OCI-LY7 (cell line): ENCODE data around the gene GPRIN3. TPM values are rescaled to one million over a fixed set of nuclear protein-coding genes. Genes with fewer than 3 reads are reported as not detected.

Experiments used
- BruUV-seq: library from RNA; stranded (reverse); fragments of 400-500 nt; replicated peaks from 2 replicates; lab custom pipeline; 2021; lab: Mats Ljungman, UMichigan
- CTCF ChIA-PET: fragments of 300-600 bp; sonication (Branson Sonifier 250); formaldehyde crosslinking; loops from one replicate; lab custom pipeline; 2022; ENCODE audit warnings: antibody characterized with exemption; ENCODE audit not compliant: unreplicated experiment; lab: Charles Lee
- POLR2A ChIA-PET: fragments of 300-600 bp; sonication (Branson Sonifier 250); formaldehyde crosslinking; loops from one replicate; lab custom pipeline; 2022; ENCODE audit warnings: antibody characterized with exemption; lab: Charles Lee
- DNase-seq: peaks from one replicate; pipeline ENCODE4 v3.0.0-alpha.2; 2015; ENCODE audit warnings: low spot score
- H2AFZ ChIP-seq: fragments of 200-600 bp; sonication (generic), shearing (Covaris generic); 2 replicates; pipeline ENCODE4 v1.6.1; 2014; ENCODE audit warnings: mild to moderate bottlenecking, antibody characterized with exemption, low read length, moderate library complexity
- H3K27ac ChIP-seq: fragments of 200-600 bp; sonication (generic); 2 replicates; pipeline ENCODE4 v1.5.1; 2014; ENCODE audit warnings: mixed run types, low read depth, mild to moderate bottlenecking, moderate library complexity, low read length, inconsistent platforms; ENCODE audit not compliant: poor library complexity, severe bottlenecking
- H3K36me3 ChIP-seq: fragments of 200-600 bp; sonication (generic); 2 replicates; pipeline ENCODE4 v1.6.1; 2014; ENCODE audit warnings: mild to moderate bottlenecking, antibody characterized with exemption, low read length, moderate library complexity, mixed read lengths; ENCODE audit not compliant: insufficient read depth
- H3K4me1 ChIP-seq: fragments of 200-600 bp; sonication (generic); 2 replicates; pipeline ENCODE4 v1.5.1; 2014; ENCODE audit warnings: mild to moderate bottlenecking, low read length; ENCODE audit not compliant: insufficient read depth, poor library complexity, severe bottlenecking
- H3K4me2 ChIP-seq: fragments of 200-600 bp; sonication (generic); 2 replicates; pipeline ENCODE4 v1.6.1; 2014; ENCODE audit warnings: mild to moderate bottlenecking, low read length
- H3K4me3 ChIP-seq: fragments of 200-600 bp; sonication (generic); 2 replicates; pipeline ENCODE4 v1.5.1; 2014; ENCODE audit warnings: mild to moderate bottlenecking, low read depth, low read length; ENCODE audit not compliant: poor library complexity, severe bottlenecking
- H3K79me2 ChIP-seq: fragments of 200-600 bp; sonication (generic); 2 replicates; pipeline ENCODE4 v1.6.1; 2016; ENCODE audit warnings: low read depth, mild to moderate bottlenecking, low read length, moderate library complexity, mixed read lengths; ENCODE audit not compliant: insufficient read depth
- H3K9me2 ChIP-seq: fragments of 200-600 bp; sonication (generic); 2 replicates; pipeline ENCODE4 v1.6.1; 2016; ENCODE audit warnings: mild to moderate bottlenecking, low read length, mixed read lengths; ENCODE audit not compliant: insufficient read depth
- H3K9me3 ChIP-seq: fragments of 200-600 bp; sonication (generic); 2 replicates; pipeline ENCODE4 v1.6.1; 2014; ENCODE audit warnings: mild to moderate bottlenecking, mixed run types, low read length, mixed read lengths
- H4K20me1 ChIP-seq: fragments of 200-600 bp; sonication (generic); 2 replicates; pipeline ENCODE4 v1.6.1; 2014; ENCODE audit warnings: mild to moderate bottlenecking, antibody characterized with exemption, low read length, moderate library complexity, mixed read lengths; ENCODE audit not compliant: insufficient read depth
- EZH2phosphoT487 ChIP-seq: fragments of 200-600 bp; sonication (generic); IDR thresholded peaks from 2 replicates; pipeline ENCODE4 v1.6.1; 2018; ENCODE audit warnings: low read depth, borderline replicate concordance, mild to moderate bottlenecking, mixed run types, antibody characterized with exemption, low read length, moderate library complexity, mixed read lengths
- intact Hi-C: fragments of 100-400 bp; cut with micrococcal nuclease; formaldehyde crosslinking; loops from one replicate; pipeline ENCODE4 v1.10.0; 2022; ENCODE audit not compliant: unreplicated experiment
- total RNA-seq, 2 experiments: library from RNA; depleted of rRNA in 1 of 2; stranded (reverse); fragments of >200 nt in 1 of 2; shearing (Covaris generic) in 1 of 2; gene quantifications; 2 replicates each; pipeline ENCODE4 v1.2.3, GENCODE V29; 2014 to 2022
- TF ChIP-seq, protein P1 (sequence below): fragments of 200-600 bp; sonication (generic); conservative IDR thresholded peaks from 2 replicates; pipeline ENCODE4 v1.5.1; 2014; ENCODE audit warnings: mild to moderate bottlenecking, antibody characterized with exemption, low read length, moderate library complexity, mixed read lengths

Gene GPRIN3
- total RNA-seq, 2 experiments from 2014 or later, result 4.6 to 9.3 TPM

GRCh38 chr4:89226665-89227574, 80.7 kb downstream of the GPRIN3 start:
- POLR2A ChIA-PET, result interaction anchor here (1.2 to 3.1 kb wide), 5 partner anchors 10 to 209 kb away, joined by 4 to 11 read pairs (median 5); no protein-coding TSS in a partner anchor
- TF ChIP-seq EZH2phosphoT487, result no peak
- TF ChIP-seq, protein P1, sequence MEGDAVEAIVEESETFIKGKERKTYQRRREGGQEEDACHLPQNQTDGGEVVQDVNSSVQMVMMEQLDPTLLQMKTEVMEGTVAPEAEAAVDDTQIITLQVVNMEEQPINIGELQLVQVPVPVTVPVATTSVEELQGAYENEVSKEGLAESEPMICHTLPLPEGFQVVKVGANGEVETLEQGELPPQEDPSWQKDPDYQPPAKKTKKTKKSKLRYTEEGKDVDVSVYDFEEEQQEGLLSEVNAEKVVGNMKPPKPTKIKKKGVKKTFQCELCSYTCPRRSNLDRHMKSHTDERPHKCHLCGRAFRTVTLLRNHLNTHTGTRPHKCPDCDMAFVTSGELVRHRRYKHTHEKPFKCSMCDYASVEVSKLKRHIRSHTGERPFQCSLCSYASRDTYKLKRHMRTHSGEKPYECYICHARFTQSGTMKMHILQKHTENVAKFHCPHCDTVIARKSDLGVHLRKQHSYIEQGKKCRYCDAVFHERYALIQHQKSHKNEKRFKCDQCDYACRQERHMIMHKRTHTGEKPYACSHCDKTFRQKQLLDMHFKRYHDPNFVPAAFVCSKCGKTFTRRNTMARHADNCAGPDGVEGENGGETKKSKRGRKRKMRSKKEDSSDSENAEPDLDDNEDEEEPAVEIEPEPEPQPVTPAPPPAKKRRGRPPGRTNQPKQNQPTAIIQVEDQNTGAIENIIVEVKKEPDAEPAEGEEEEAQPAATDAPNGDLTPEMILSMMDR, result peak; percentile 93
- BruUV-seq, result no TSS peak
- H2AFZ ChIP-seq, result peak overlapping the region; percentile 52; the same call in 1 of the 2 replicates
- H3K4me3 ChIP-seq, result no peak overlapping the region
- peak; percentile 84 for DNase-seq
- no peaks in the 10 kb centered on the region for H3K36me3 ChIP-seq
- no peaks in the 10 kb centered on the region for H3K79me2 ChIP-seq
- no peaks in the 10 kb centered on the region for H3K9me2 ChIP-seq
- H3K9me3 ChIP-seq, result no peaks in the 10 kb centered on the region
- CTCF ChIA-PET, result interaction anchor here (0.9 to 1.1 kb wide), 3 partner anchors 64 to 212 kb away, joined by 3 to 4 read pairs (median 3); no protein-coding TSS in a partner anchor
- no peaks in the 10 kb centered on the region for H3K4me1 ChIP-seq
- no peak overlapping the region for H3K27ac ChIP-seq
- H3K4me2 ChIP-seq, result no peak overlapping the region
- no peaks in the 10 kb centered on the region for H4K20me1 ChIP-seq
- intact Hi-C loops, result loop anchor here (1.0 to 10.0 kb wide), 4 partner anchors 80 to 675 kb away; partner anchors contain the start of gene GPRIN3

DNA sequence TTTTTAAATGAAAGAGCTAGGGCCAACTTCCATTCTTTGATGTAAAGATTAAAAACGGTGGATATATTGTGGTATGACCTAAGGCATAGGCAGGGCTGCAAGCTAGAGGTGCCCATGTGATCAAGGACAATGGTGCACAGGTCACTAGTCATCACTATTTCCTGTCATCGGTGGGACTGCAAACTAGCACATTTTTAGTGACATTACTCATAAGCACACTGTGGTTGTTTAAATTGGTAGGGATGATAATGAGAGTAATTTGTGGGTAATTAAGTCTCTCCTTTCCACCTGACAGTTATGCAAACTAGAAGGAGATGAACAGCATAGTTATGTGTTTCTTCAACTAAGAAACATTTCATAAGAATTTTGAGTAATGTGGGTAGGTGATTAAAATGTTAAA, 85.4 kb downstream of the GPRIN3 start:
- H3K9me3 ChIP-seq, result no peaks in the 10 kb centered on the region
- H3K4me1 ChIP-seq, result no peaks in the 10 kb centered on the region
- no peaks in the 10 kb centered on the region for H3K79me2 ChIP-seq
- H3K4me3 ChIP-seq, result no peak overlapping the region
- TF ChIP-seq, protein P1, result no peak
- no peak for TF ChIP-seq EZH2phosphoT487
- intact Hi-C loops, result loop anchor here (10.0 kb wide), 1 partner anchor 343 kb away; no protein-coding TSS in a partner anchor
- H3K36me3 ChIP-seq, result no peaks in the 10 kb centered on the region
- no peak overlapping the region for H3K27ac ChIP-seq
- no peaks in the 10 kb centered on the region for H4K20me1 ChIP-seq
- H2AFZ ChIP-seq, result no peak overlapping the region
- DNase-seq, result no peak
- POLR2A ChIA-PET, result no interaction called here
- CTCF ChIA-PET, result no interaction called here
- no peak overlapping the region for H3K4me2 ChIP-seq
- no peaks in the 10 kb centered on the region for H3K9me2 ChIP-seq
- BruUV-seq, result no TSS peak
